ENCODE results near the gene CHST11. TPM values are rescaled to one million over a fixed set of nuclear protein-coding genes. Genes with fewer than 3 reads are reported as not detected.

CHST11 gene
- total and polyA plus RNA-seq, 9 of the 15 experiments (the other 6 are each of a cell fraction or from before 2014, with no cell fraction given) = 2.3 to 38.7 (median 15.0) TPM

DNA sequence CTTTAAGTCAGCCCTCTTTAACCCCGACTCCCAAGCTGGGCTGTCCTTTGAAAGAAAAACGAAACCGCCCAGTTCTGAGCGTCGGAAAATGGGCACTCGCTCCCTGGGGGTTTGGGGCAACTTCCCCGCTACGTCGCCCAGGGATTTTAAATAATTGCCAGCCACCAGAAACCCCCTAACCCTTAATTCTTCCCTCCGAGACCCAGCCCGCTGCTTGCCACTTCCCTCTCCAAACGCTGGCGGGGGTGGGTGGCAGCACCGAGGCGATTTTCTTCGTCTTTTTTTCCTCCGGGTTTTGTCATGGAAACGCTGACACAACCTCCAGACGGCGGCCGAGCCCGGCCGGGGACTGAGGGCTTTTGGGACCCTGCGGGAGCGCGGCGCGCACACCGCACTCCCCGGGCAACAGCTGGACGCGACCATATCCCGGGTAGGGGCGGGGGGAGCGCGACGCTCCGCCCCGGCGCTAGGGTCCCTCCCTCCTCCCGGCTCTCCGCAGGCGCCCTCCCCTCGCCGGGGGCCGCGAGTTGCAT is at the start of gene CHST11 (continued):
- TF ChIP-seq, protein P1, sequence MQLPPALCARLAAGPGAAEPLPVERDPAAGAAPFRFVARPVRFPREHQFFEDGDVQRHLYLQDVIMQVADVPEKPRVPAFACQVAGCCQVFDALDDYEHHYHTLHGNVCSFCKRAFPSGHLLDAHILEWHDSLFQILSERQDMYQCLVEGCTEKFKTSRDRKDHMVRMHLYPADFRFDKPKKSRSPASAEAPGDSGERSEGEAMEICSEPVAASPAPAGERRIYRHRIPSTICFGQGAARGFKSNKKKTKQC (CRISPR knock-in tag; IDR thresholded peaks at IDR 0.05) = no peak
- TF ChIP-seq SIN3A (IDR thresholded peaks at IDR 0.05; ENCODE audit: borderline replicate concordance in 2 of 2, control insufficient read depth in 1 of 2, low read depth in 2 of 2, low read length in 2 of 2) (peak; percentile 26 to 75; a peak in 2 of 4 replicates), MYNN (IDR thresholded peaks at IDR 0.05) (peak; percentile 79; the same call in 1 of the 2 replicates), MYNN (CRISPR knock-in tag; IDR thresholded peaks at IDR 0.05) (no peak), SREBF1 (IDR thresholded peaks at IDR 0.05; ENCODE audit: borderline replicate concordance, low read depth, low read length) (0 out of 2 replicates have a peak, but pooled peaks have one; percentile 19), EGR1 (conservative IDR thresholded peaks at IDR 0.05) (peak; percentile 78), U2AF1 (optimal IDR thresholded peaks at IDR 0.05; ENCODE audit: low read depth, low read length) (peak; percentile 34), ARID1B (IDR thresholded peaks at IDR 0.05) (peak; percentile 51; the same call in 1 of the 2 replicates), SUPT5H (IDR thresholded peaks at IDR 0.05) (0 out of 2 replicates have a peak, but pooled peaks have one; percentile 12), HMGN3 (IDR thresholded peaks at IDR 0.05; ENCODE audit: borderline replicate concordance, extremely low read depth, insufficient read length, low read depth, low read length) (peak; percentile 79), PRMT5 (CRISPR knock-in tag; IDR thresholded peaks at IDR 0.05) (no peak), NONO (IDR thresholded peaks at IDR 0.05; ENCODE audit: low read depth in 2 of 2, low read length in 1 of 2) (peak in 1 of 2 experiments; percentile 88; a peak in 1 of 4 replicates), HOXB6 (CRISPR knock-in tag; IDR thresholded peaks at IDR 0.05; ENCODE audit: borderline replicate concordance) (no peak), CEBPB (tag; IDR thresholded peaks at IDR 0.05) (no peak), BHLHE40 (IDR thresholded peaks at IDR 0.05; ENCODE audit: low read length) (peak; percentile 67), ZNF224 (CRISPR knock-in tag; IDR thresholded peaks at IDR 0.05) (no peak), FOXK2 (conservative IDR thresholded peaks at IDR 0.05 in 1 of 2, IDR thresholded peaks at IDR 0.05 in 1 of 2; ENCODE audit: low read depth in 2 of 2) (peak; percentile 16 to 96; a peak in 2 of 4 replicates), NCOR1 (IDR thresholded peaks at IDR 0.05) (peak; percentile 26; the same call in 1 of the 2 replicates)
- TF ChIP-seq, protein P2, sequence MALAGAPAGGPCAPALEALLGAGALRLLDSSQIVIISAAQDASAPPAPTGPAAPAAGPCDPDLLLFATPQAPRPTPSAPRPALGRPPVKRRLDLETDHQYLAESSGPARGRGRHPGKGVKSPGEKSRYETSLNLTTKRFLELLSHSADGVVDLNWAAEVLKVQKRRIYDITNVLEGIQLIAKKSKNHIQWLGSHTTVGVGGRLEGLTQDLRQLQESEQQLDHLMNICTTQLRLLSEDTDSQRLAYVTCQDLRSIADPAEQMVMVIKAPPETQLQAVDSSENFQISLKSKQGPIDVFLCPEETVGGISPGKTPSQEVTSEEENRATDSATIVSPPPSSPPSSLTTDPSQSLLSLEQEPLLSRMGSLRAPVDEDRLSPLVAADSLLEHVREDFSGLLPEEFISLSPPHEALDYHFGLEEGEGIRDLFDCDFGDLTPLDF (CRISPR knock-in tag; IDR thresholded peaks at IDR 0.05) = peak; percentile 37; the same call in 1 of the 2 replicates
- TF ChIP-seq, protein P3, sequence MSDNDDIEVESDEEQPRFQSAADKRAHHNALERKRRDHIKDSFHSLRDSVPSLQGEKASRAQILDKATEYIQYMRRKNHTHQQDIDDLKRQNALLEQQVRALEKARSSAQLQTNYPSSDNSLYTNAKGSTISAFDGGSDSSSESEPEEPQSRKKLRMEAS (CRISPR knock-in tag; IDR thresholded peaks at IDR 0.05) = 0 out of 2 replicates have a peak, but pooled peaks have one; percentile 7
- TF ChIP-seq, protein P4, sequence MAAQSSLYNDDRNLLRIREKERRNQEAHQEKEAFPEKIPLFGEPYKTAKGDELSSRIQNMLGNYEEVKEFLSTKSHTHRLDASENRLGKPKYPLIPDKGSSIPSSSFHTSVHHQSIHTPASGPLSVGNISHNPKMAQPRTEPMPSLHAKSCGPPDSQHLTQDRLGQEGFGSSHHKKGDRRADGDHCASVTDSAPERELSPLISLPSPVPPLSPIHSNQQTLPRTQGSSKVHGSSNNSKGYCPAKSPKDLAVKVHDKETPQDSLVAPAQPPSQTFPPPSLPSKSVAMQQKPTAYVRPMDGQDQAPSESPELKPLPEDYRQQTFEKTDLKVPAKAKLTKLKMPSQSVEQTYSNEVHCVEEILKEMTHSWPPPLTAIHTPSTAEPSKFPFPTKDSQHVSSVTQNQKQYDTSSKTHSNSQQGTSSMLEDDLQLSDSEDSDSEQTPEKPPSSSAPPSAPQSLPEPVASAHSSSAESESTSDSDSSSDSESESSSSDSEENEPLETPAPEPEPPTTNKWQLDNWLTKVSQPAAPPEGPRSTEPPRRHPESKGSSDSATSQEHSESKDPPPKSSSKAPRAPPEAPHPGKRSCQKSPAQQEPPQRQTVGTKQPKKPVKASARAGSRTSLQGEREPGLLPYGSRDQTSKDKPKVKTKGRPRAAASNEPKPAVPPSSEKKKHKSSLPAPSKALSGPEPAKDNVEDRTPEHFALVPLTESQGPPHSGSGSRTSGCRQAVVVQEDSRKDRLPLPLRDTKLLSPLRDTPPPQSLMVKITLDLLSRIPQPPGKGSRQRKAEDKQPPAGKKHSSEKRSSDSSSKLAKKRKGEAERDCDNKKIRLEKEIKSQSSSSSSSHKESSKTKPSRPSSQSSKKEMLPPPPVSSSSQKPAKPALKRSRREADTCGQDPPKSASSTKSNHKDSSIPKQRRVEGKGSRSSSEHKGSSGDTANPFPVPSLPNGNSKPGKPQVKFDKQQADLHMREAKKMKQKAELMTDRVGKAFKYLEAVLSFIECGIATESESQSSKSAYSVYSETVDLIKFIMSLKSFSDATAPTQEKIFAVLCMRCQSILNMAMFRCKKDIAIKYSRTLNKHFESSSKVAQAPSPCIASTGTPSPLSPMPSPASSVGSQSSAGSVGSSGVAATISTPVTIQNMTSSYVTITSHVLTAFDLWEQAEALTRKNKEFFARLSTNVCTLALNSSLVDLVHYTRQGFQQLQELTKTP (IDR thresholded peaks at IDR 0.05; ENCODE audit: low read depth in 1 of 2, partially characterized antibody in 2 of 2) = peak in 1 of 2 experiments; percentile 38
